ENCODE measurements around the gene NCLN.
"Not testable (repeated sequence)": the region's sequence is repeated elsewhere in the genome, so short reads cannot be mapped to it uniquely, and the experiment has no call there.

Gene NCLN

DNA sequence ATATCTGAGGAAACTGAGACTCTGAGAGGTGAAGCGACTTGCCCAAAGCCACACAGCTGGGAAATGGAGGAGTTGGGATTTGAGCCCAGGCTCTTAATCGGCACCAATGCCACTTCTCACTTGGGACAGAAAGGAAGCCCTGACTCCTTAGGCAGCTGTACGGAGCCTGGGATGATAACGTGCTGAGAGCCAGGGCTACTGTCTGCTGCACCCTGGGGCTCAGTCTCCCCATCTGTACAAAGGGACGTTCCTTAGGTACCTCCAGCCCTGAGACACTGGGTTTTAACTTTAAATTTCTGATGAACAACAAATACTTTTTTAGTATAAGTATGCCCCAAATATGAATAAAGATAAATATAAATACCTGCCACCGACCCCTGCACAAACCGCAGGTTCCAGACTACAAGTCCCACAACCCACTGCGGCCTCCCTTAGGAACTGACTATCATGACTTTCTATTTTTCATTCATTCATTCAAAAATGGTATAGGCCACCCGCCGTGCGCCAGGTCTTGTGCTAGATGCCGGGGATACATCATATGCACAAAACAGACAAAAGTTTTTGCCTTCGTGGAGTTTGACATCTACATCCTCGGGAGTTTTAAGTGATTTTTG, 776 bp upstream of the NCLN start:
- DNase-seq, result no peak

- no peak for DNase-seq
These were observed 494 bp downstream of the NCLN start for GRCh38 chr19:3186160-3186688.

GRCh38 chr19:3186891-3187661, 1.3 kb downstream of the NCLN start:
- no peak for DNase-seq

DNA sequence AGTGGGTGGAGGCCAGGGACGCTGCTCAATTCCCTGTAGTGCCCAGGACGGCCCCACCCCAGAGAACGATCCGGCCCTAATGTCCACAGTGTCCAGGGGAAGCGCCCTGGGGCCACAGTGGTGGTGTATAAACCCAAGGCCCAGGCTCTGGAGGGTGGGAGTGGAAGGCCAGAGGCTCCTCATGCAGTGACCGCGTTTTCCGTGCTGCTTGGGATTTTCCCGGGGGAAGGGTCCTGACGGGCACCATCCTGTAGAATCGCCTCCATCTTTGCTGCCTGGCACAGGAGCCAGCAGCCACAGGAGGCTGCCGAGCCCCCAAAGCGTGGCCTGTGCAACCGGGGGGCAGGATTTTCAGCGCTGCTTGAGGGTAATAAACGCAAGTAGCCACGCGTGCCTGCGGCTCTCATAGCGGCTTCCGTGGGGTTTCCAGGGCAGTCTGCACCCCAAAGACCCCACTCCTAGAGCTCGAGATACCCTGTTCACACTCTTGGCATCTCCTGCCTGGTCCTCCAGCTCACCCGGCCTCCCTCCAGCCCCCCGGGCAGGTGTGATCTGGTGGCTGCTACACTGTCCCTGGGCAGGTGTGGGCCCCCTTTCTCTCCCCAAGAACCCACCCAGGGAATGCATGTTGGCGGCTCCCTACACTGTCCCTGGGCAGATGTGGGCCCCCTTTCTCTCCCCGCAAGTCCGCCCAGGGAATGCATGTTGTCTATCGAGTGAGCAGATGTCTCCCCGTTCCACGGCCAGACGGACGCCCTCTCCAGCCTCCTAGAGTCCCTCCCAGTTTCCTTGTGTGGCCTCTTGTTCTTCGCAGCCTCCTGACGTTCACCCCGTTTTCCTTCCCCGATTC, 2.2 kb downstream of the NCLN start:
- no peak for DNase-seq

- DNase-seq, result no peak
These were observed 3.2 kb downstream of the NCLN start for GRCh38 chr19:3188627-3189596.

DNA sequence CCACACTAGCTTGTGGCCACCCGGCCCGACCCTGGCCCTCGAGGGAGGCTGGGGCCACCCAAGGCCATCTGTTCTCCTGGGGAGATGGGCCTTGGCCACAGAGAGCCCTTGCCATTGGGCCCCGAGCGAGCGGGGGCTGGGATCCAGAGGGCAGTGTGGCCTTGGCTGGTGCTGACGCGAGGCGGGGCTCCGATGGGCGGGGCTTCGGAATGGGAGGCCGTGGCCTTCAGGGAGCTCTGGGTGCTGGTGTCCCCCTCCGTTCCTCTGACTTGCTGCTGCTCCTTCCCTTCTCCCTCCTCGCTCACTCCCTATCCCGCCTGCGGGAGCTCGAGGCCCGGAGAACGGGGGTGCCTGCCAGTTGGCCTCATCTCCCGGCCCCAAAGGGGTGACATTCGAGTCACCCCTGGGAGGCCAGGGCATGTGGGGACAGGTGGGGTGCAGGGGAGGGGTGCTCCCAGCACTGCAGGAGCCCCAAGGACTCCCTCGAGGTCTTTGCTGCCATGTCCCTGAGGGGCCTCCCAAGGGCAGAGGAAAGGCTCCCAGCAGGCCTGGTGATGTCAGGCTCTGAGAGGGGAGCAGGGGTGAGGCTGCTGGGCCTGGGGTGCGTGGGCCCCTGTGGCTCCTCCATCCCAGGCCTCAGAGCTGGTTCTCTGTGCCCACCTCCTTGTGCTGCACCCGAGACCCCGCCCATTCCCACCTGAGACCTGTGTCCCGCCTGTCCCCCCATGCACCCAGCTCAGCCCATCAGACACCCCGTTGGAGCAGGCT, 4.2 kb downstream of the NCLN start:
- DNase-seq, result no peak

GRCh38 chr19:3190470-3190770, 4.7 kb downstream of the NCLN start:
- DNase-seq, result no peak

DNA sequence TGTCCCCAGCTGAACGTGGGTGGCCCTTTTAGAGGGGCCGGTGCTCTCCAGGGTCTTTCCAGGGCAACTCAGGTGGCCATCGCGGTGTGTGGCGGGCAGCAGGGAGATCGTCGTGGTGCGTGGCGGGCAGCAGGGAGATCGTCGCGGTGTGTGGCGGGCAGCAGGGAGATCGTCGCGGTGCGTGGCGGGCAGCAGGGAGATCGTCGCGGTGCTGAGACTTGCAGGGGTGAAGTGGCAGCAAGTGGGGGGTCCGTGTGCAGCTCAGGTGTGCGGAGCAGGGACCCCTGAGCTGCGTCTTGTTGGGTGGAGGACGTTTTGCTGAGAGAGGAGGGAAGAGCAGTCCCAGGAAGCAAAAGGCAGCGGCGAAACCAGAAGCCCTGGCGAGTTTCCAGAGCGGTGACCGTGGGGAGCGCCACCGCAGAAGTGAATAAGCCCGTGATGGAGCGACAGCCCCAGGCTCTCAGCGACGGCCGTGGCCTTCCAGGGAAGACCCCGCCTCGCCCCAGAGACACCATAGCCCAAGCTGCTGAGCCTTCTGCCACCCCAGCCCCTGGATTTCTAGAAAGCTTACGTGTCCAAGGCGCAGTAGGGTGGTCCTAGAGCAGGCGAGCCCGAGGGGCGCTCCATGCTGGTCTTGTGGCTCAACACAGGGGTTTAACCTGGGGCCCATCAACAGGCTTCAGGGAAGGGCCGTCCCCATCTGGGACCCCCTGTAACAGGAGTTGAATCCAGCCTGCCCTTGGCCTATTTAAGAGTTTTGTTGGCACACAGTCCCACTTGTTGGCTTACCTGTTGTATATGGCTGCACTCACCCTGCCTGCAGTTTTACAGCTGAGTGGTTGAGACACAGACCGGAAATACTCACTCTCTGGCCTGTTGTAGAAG, 5.4 kb downstream of the NCLN start:
- no peak for DNase-seq

DNA sequence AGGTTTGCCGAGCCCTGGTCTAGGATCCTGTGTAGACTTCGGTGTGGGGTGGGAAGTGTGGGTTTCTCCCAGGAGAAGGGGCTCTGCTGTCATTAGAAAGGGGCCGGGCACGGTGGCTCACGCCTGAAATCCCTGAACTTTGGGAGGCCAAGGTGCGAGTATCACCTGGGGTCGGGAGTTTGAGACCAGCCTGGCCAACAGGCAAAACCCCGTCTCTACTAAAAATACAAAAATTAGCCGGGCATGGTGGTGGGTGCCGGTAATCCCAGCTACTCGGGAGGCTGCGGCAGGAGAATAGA, 6.0 kb downstream of the NCLN start:
- DNase-seq, result not testable (repeated sequence)

DNA sequence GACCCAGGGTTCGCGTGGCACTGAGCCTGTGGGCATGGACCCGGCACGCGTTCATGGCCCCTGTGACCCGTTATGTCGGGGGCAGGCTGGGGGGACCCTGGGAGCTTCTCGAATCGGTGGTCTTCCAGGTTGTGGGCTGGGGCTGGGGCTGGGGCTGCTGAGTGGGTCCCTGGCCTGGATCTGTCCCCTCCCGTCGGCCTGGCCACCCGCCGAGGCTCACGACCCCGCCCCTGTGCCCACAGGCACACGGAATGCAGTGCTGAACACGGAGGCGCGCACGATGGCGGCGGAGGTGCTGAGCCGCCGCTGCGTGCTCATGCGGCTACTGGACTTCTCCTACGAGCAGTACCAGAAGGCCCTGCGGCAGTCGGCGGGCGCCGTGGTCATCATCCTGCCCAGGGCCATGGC, 6.5 kb downstream of the NCLN start:
- DNase-seq, result no peak

- no peak for DNase-seq
These were observed 7.0 kb downstream of the NCLN start for GRCh38 chr19:3192684-3193083.

DNA sequence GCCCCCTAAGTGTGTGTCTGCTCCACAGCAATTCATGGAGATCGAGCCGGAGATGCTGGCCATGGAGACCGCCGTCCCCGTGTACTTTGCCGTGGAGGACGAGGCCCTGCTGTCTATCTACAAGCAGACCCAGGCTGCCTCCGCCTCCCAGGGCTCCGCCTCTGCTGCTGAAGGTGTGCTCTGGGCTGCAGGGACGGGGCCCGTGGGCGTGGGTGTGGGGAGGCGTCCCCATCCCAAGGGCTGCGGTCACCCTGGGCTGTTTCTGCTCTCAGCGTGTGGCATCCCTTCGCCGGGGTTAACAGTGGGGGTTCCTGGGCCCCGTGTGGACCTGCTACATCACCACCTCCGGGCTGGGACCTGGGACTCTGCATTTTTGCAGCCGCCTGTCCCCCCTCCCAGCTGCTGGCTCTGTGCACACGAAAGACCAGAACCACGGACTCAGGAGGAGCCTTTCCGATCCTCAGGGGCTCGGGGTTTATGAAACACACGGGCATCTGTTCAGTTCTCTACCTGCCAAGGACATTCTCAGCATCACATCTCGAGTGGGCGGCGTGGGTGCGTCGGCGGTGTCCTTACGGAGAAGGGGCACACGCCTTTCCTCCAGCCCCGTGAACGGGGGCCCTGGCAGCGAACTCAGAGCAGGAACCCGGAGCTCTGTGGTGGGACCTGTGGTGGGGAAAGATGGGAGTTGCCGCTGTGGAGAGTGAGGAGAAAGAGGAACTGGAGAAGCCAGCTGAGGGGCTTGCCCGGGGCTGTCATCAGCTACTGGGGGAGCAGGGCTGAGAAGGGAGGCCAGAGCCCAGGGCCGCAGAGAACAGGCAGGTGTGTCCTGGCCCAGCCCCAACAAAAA, 7.8 kb downstream of the NCLN start:
- no peak for DNase-seq

DNA sequence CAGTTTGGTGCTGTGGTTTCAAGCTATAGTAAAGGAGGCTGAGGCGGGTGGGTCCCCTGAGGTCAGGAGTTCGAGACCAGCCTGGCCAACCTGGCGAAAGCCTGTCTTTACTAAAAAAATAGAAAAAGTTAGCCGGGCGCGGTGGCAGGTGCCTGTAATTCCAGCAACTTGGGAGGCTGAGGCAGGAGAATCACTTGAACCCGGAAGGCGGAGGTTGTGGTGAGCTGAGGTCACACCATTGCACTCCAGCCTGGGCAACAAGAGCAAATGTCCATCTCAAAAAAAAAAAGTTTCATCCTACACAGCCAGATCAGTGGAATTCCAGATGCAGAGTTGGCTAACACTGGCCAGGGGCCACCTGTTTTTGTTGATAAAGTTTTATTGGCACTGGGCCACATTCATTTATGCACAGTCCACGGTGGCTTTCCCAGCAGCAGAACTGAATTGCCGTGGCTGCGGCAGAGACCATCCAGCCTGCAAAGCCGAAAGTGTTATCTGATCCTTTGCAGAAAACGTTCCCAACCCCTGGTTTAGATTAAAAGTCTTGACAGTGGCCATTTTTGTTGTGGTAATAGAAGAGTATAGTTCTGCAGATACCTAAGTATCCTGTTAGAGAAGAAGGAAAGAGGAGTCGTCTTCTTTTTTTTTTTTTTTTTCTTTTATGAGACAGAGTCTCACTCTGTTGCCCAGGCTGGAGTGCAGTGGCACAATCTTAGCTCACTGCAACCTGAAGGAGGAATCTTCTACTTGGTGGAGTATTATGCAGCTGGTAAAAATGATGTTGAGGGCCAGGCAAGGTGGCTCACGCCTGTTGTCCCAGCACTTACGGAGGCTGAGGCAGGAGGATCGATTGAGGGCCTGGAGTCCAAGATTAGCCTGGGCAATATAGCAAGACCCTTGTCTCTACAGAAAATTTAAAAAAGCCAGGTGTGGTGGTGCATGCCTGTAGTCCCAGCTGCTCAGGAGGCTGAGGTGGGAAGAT, 8.7 kb downstream of the NCLN start:
- DNase-seq, result no peak

DNA sequence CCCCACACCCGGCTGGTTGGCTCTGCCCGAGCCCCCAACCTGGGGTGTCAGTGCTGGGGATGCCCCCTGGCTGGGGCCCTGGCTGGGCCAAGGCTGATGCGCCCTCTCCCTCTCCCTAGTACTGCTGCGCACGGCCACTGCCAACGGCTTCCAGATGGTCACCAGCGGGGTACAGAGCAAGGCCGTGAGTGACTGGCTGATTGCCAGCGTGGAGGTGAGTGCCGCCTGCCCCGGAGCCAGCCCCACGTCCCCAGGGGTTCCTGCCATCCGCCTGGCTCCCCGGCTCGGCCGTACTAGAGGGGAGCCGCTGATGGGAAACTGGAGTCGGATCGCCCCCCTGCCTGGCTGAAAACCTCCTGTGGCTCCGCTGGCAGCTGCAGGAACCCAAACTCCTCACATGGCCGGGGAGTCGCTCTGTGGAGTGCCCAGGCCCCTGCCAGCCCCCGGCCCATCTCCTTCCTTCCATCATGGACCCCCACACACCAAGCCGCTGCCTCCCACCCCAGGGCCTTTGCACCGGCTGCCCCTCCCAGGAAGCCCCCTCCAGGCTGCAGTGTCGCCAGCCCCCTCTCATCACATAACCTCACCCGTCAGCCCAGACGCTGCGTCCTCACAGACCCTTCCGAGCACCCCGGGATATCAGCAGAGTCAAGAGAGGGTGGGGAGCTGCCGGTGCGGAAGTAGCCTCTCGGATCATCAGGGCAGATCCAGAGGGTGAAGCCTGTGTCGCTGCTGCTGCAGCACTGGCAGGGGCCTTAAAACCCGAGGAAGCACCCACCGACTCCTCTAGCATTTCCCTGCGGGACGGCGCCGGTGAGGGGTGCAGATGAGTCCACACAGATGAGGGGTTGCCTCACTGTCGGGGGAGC, 10.6 kb downstream of the NCLN start:
- DNase-seq, result no peak

GRCh38 chr19:3196933-3197205, 11.1 kb downstream of the NCLN start:
- DNase-seq, result no peak

DNA sequence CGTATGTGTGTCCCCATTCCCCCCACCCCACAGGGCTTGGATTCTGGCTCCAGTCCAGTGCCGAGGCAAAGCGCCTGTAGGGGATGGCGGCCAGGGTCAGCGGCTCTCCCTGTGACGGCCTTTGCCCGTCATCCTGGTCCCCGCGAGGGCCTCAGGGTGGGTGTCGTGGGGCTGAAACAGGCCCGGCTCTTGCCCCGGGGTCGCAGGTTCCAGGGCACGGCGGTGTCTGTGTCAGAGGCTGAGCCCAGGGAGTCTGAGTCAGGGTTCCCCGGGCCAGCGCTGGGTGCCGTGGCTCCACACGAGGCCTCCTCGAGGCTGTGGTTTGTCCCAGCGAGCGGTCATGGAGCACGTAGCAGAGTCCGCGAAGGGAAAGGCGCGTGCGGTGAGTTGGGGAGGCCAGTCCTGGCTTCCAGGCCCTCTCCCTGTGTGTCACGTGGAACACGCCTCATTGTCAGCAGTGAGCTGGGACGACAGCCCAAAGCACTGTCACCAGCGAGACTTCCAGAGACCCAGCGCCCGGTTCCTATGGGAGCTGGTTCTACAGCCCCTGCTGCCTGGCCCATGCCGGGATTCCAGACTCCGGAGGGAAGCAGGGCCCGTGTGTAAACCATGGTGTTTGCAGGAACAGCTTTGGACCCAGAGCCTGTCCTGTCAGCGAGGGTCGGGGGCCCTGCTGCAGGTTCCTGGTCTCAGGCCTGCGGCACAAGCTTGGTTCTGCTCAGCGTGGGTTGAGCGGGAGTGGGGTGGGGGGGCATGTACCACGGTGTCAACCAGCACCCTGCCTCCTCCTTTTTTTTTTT, 13.4 kb downstream of the NCLN start:
- no peak for DNase-seq
